K562 (cell line): ENCODE data around the gene BCAS3. TPM values are rescaled to one million over a fixed set of nuclear protein-coding genes. Genes with fewer than 3 reads are reported as not detected.

Experiments used
- ATAC-seq: fragments of 200-7000 bp; cut with Tn5 transposase; 3 replicates; pipeline ENCODE4 v1.9.1; 2020; ENCODE audit warnings: moderate library complexity
- BruUV-seq: library from RNA; stranded (reverse); fragments of 400-500 nt; replicated peaks from 2 replicates; lab custom pipeline; 2021; lab: Mats Ljungman, UMichigan
- CTCF ChIA-PET: fragments of 300-600 bp; formaldehyde crosslinking; extraction: SDS; loops from one replicate; lab custom pipeline; 2021; ENCODE audit warnings: low intra/inter-chr PET ratio; lab: Yijun Ruan, JAX
- POLR2A ChIA-PET: fragments of 300-600, 350-650 bp; sonication (Branson Sonifier 250); formaldehyde crosslinking; extraction: SDS; loops from one replicate; lab custom pipeline; 2021; ENCODE audit warnings: antibody characterized with exemption, inconsistent platforms; lab: Yijun Ruan, JAX
- DNase-seq, 4 experiments: peaks; one replicate each; pipeline versions ENCODE4 v3.0.0 to v3.0.0-alpha.2; 2011 to 2018; ENCODE audit warnings: low spot score in 3 of 4, mixed read lengths in 3 of 4; ENCODE audit errors: extremely low read depth in 1 of 4
- FAIRE-seq: peaks from 2 replicates; lab custom pipeline; 2011; peaks lifted over from hg19 to GRCh38; lab: Jason Lieb, UNC
- H2AFZ ChIP-seq: 2 replicates; pipeline ENCODE4 v1.6.0; 2011; ENCODE audit warnings: low read depth, low read length, control low read depth, inconsistent platforms
- H3K27ac ChIP-seq: fragments of 200-600 bp; 3 replicates; pipeline ENCODE4 v1.8.0; 2011; ENCODE audit warnings: low read depth, mild to moderate bottlenecking, control low read depth, inconsistent platforms, low read length, moderate library complexity, mixed read lengths; ENCODE audit errors: extremely low read depth
- H3K27me3 ChIP-seq, 2 experiments: fragments of 300-600 bp in 1 of 2; 2 replicates in 1 of 2; 3 replicates in 1 of 2; pipeline versions ENCODE4 v1.6.0 to v1.8.0; 2011; ENCODE audit warnings: inconsistent platforms in 2 of 2, low read length in 2 of 2, mild to moderate bottlenecking in 1 of 2, mixed read lengths in 1 of 2, moderate library complexity in 1 of 2; ENCODE audit not compliant: control insufficient read depth in 2 of 2, insufficient read depth in 2 of 2
- H3K36me3 ChIP-seq: fragments of 300-600 bp; 3 replicates; pipeline ENCODE4 v1.8.0; 2011; ENCODE audit warnings: mild to moderate bottlenecking, low read length, inconsistent platforms; ENCODE audit not compliant: control insufficient read depth, insufficient read depth
- H3K4me1 ChIP-seq, 2 experiments: fragments of 200-600 bp in 1 of 2; replicated peaks in 1 of 2; 2 replicates in 1 of 2; 3 replicates in 1 of 2; pipeline versions ENCODE4 v1.5.1 to v1.8.0; 2011; ENCODE audit warnings: inconsistent platforms in 2 of 2, low read length in 2 of 2, mild to moderate bottlenecking in 1 of 2, mixed read lengths in 1 of 2, moderate library complexity in 1 of 2; ENCODE audit not compliant: control insufficient read depth in 2 of 2, insufficient read depth in 2 of 2
- H3K4me2 ChIP-seq: 2 replicates; pipeline ENCODE4 v1.6.1; 2011; ENCODE audit warnings: low read length, control low read depth, inconsistent platforms, mixed read lengths; ENCODE audit not compliant: insufficient read depth
- H3K4me3 ChIP-seq: fragments of 200-600 bp; sonication (generic), shearing (Covaris generic); 2 replicates; pipeline ENCODE4 v1.5.1; 2016; ENCODE audit warnings: control low read depth, inconsistent platforms
- H3K79me2 ChIP-seq: fragments of 200-600 bp; 3 replicates; pipeline ENCODE4 v1.8.0; 2011; ENCODE audit warnings: low read length, inconsistent platforms; ENCODE audit not compliant: control insufficient read depth, insufficient read depth
- H3K9ac ChIP-seq, 2 experiments: 2 replicates each; pipeline versions ENCODE4 v1.6.0 to v1.6.1; 2011; ENCODE audit warnings: low read depth in 2 of 2, low read length in 2 of 2, control low read depth in 1 of 2, inconsistent platforms in 1 of 2, mild to moderate bottlenecking in 1 of 2, mixed read lengths in 1 of 2; ENCODE audit not compliant: insufficient read depth in 1 of 2
- H3K9me1 ChIP-seq: one replicate; pipeline ENCODE4 v1.6.0; 2011; ENCODE audit warnings: inconsistent platforms, mild to moderate bottlenecking, low read length, moderate library complexity; ENCODE audit not compliant: control insufficient read depth, insufficient read depth
- H3K9me3 ChIP-seq: replicated peaks from 2 replicates; pipeline ENCODE4 v1.5.1; 2011; ENCODE audit warnings: low read depth, low read length, inconsistent platforms; ENCODE audit not compliant: control insufficient read depth, insufficient read depth
- H4K20me1 ChIP-seq: replicated peaks from 2 replicates; pipeline ENCODE4 v1.6.1; 2011; ENCODE audit warnings: low read length, inconsistent platforms, mixed read lengths; ENCODE audit not compliant: control insufficient read depth, insufficient read depth
- SMARCE1 ChIP-seq: fragments of 450-650 bp; IDR thresholded peaks from 2 replicates; pipeline ENCODE4 v1.7.1; 2016; ENCODE audit warnings: mild to moderate bottlenecking
- TCF7 ChIP-seq: sonication (generic); IDR thresholded peaks from 2 replicates; pipeline ENCODE4 v1.6.1; 2016; ENCODE audit warnings: antibody characterized with exemption, borderline replicate concordance
- WGBS: fragments of 100-300 bp; shearing (Covaris generic); methylation state at CpG from one replicate; pipeline ENCODE4 v1.1.6; 2016; ENCODE audit warnings: low coverage, mixed read lengths; ENCODE audit not compliant: insufficient coverage; ENCODE audit errors: missing lambda C conversion rate; 5-methylcytosine and 5-hydroxymethylcytosine counted together
- in situ Hi-C: fragments of 300-500 bp; cut with MboI; formaldehyde crosslinking; loops from 4 replicates; pipeline ENCODE4 v1.15.0; 2018; ENCODE audit warnings: inconsistent platforms, mixed read lengths
- intact Hi-C: fragments of 100-400 bp; cut with micrococcal nuclease; formaldehyde crosslinking; loops from 2 replicates; pipeline ENCODE4 v1.14.2; 2022
- polyA plus RNA-seq, 8 experiments: library from polyadenylated mRNA; depleted of rRNA in 4 of 8; stranded (reverse) in 5 of 8; unstranded in 3 of 8; fragments of >200 nt; fragmentation: Nextera tagmentation in 2 of 8; fragmentation: Illumina TruSeq in 1 of 8; extraction: Ambion mirVana in 2 of 8; extraction: Trizol in 1 of 8; gene quantifications; 2 replicates each; pipeline versions ENCODE4 v1.2.1 to v1.2.3, GENCODE V29; 2011 to 2014; ENCODE audit warnings: inconsistent platforms in 1 of 8, missing spikeins in 1 of 8
- total RNA-seq, 7 experiments: library from RNA; depleted of rRNA in 6 of 7; stranded (reverse); fragments of >200 nt in 6 of 7; fragmentation: Illumina TruSeq in 2 of 7; extraction: Trizol in 2 of 7; gene quantifications; 2 replicates each; pipeline versions ENCODE4 v1.2.1 to v1.2.3, GENCODE V29; 2011 to 2021; ENCODE audit warnings: low replicate concordance in 1 of 7
- TF ChIP-seq, protein P1 (sequence below): fragments of 250-450 bp; sonication (Bioruptor Pico); IDR thresholded peaks from 2 replicates; pipeline ENCODE4 v1.6.1; 2021; ENCODE audit warnings: mild to moderate bottlenecking
- TF ChIP-seq, protein P2 (sequence below), 3 experiments: fragments of 200-800 bp in 1 of 3; fragments of 250-450 bp in 1 of 3; fragments of 450-650 bp in 1 of 3; sonication (Bioruptor Pico) in 1 of 3; sonication (Bioruptor generic) in 1 of 3; formaldehyde crosslinking in 1 of 3; IDR thresholded peaks; 2 replicates each; pipeline versions ENCODE4 v1.6.1 to v1.8.0; 2016 to 2022; ENCODE audit warnings: mild to moderate bottlenecking in 2 of 3, missing genetic modification characterization in 2 of 3, missing compliant biosample characterization in 1 of 3, moderate library complexity in 1 of 3

Gene BCAS3
- total and polyA plus RNA-seq, 9 of the 15 experiments (the other 6 are each of a cell fraction or from before 2014, with no cell fraction given), result 1.9 to 5.5 (median 3.5) TPM

DNA sequence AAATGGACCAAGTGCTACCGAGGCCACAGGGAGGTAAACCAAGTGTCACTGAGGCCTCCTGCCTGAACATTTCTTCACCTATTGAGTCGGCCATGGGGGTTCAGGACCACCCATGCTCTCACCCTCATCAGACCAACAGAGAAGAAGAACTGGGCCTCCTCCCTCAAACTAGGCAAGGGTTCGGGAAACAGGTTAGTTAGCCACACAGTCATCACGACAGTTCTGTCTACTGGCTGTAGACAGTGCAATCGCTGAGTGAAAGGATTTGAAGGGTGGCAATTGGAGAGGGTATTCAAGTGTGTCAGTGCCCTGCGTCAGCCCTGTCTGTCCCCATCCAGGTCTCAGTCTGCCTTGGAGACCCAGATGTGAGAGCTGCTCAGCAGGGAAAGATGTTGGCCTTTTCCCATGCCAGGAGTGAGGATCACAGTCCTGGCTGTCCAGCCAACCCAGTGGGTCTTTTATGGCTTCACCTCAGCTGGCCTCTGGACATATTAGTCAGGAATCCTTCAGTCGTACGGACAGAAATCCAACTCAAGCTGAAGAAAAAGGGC, 741.9 kb downstream of the BCAS3 start:
- Histone ChIP-seq H3K4me2 (no peak overlapping the region), H3K9me1 (no peaks in the 10 kb centered on the region), H3K9ac (no peak overlapping the region), H3K4me3 (no peak overlapping the region), H3K4me1 (peaks cover 0 to 10% of the 10 kb centered on the region in 2 experiments; a peak in 4 of 5 replicates), H3K27me3 (peaks cover 7 to 26% of the 10 kb centered on the region in 2 experiments; a peak in 4 of 5 replicates), H3K27ac (no peak overlapping the region), H3K36me3 (no peaks in the 10 kb centered on the region), H4K20me1 (no peaks in the 10 kb centered on the region), H2AFZ (no peak overlapping the region), H3K9me3 (no peaks in the 10 kb centered on the region), H3K79me2 (no peaks in the 10 kb centered on the region)
- DNase-seq (peak in 1 of 4 experiments; percentile 3), FAIRE-seq (no peak), ATAC-seq (no peak)
- BruUV-seq, result no TSS peak
- CTCF ChIA-PET, result no interaction called here
- POLR2A ChIA-PET, result interaction anchor here (0.5 kb wide), 1 partner anchor 707 kb away, joined by 3 read pairs; no protein-coding TSS in a partner anchor
- WGBS, result 0% methylated on average over 8 of the region's 8 CpGs
- in situ Hi-C loops, result loop anchor here (5.0 to 10.0 kb wide), 2 partner anchors 133 to 425 kb away; no protein-coding TSS in a partner anchor
- intact Hi-C loops, result loop anchor here (5.0 to 10.0 kb wide), 2 partner anchors 415 to 688 kb away; no protein-coding TSS in a partner anchor
- TF ChIP-seq, protein P1, sequence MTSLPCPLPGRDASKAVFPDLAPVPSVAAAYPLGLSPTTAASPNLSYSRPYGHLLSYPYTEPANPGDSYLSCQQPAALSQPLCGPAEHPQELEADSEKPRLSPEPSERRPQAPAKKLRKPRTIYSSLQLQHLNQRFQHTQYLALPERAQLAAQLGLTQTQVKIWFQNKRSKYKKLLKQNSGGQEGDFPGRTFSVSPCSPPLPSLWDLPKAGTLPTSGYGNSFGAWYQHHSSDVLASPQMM, result no peak
- TF ChIP-seq TCF7 (no peak), SMARCE1 (no peak)
- TF ChIP-seq, protein P2, sequence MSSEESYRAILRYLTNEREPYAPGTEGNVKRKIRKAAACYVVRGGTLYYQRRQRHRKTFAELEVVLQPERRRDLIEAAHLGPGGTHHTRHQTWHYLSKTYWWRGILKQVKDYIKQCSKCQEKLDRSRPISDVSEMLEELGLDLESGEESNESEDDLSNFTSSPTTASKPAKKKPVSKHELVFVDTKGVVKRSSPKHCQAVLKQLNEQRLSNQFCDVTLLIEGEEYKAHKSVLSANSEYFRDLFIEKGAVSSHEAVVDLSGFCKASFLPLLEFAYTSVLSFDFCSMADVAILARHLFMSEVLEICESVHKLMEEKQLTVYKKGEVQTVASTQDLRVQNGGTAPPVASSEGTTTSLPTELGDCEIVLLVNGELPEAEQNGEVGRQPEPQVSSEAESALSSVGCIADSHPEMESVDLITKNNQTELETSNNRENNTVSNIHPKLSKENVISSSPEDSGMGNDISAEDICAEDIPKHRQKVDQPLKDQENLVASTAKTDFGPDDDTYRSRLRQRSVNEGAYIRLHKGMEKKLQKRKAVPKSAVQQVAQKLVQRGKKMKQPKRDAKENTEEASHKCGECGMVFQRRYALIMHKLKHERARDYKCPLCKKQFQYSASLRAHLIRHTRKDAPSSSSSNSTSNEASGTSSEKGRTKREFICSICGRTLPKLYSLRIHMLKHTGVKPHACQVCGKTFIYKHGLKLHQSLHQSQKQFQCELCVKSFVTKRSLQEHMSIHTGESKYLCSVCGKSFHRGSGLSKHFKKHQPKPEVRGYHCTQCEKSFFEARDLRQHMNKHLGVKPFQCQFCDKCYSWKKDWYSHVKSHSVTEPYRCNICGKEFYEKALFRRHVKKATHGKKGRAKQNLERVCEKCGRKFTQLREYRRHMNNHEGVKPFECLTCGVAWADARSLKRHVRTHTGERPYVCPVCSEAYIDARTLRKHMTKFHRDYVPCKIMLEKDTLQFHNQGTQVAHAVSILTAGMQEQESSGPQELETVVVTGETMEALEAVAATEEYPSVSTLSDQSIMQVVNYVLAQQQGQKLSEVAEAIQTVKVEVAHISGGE (CRISPR knock-in tag; IDR thresholded peaks at IDR 0.05), result peak in 1 of 3 experiments; percentile 57; a peak in 1 of 6 replicates
